ENCODE data around the gene KIAA0319L.

The KIAA0319L gene

GRCh38 chr1:35564037-35564883 is 7.1 kb upstream of the KIAA0319L start:
- DNase-seq (ENCODE audit: low read depth in 1 of 2, low spot score in 1 of 2) = peak; percentile 57 to 73

GRCh38 chr1:35563166-35563565 is 6.0 kb upstream of the KIAA0319L start:
- DNase-seq (ENCODE audit: low read depth in 1 of 2, low spot score in 1 of 2) = no peak

GRCh38 chr1:35561972-35562680 is 4.9 kb upstream of the KIAA0319L start:
- no peak for DNase-seq (ENCODE audit: low read depth in 1 of 2, low spot score in 1 of 2)

GRCh38 chr1:35561297-35561971 is 4.2 kb upstream of the KIAA0319L start:
- no peak for DNase-seq (ENCODE audit: low read depth in 1 of 2, low spot score in 1 of 2)

- no peak for DNase-seq (ENCODE audit: low read depth in 1 of 2, low spot score in 1 of 2)
These were observed 3.3 kb upstream of the KIAA0319L start for GRCh38 chr1:35560256-35561225.

GRCh38 chr1:35559317-35559944 is 2.2 kb upstream of the KIAA0319L start:
- DNase-seq (ENCODE audit: low read depth in 1 of 2, low spot score in 1 of 2) = no peak

GRCh38 chr1:35558374-35559316 is 1.4 kb upstream of the KIAA0319L start:
- no peak for DNase-seq (ENCODE audit: low read depth in 1 of 2, low spot score in 1 of 2)

- DNase-seq (ENCODE audit: low read depth in 1 of 2, low spot score in 1 of 2) = peak; percentile 95 to 96
These were observed 589 bp upstream of the KIAA0319L start, which contains the start of gene NCDN for GRCh38 chr1:35557611-35558373. Gene NCDN (plus strand): TSS chr1:35557799. CDS start chr1:35558191, 392 bp downstream.

- no peak for DNase-seq (ENCODE audit: low read depth in 1 of 2, low spot score in 1 of 2)
These were observed 602 bp downstream of the KIAA0319L start for GRCh38 chr1:35556484-35557117.

GRCh38 chr1:35555601-35556477 is 1.4 kb downstream of the KIAA0319L start:
- no peak for DNase-seq (ENCODE audit: low read depth in 1 of 2, low spot score in 1 of 2)

- no peak for DNase-seq (ENCODE audit: low read depth in 1 of 2, low spot score in 1 of 2)
These were observed 2.0 kb downstream of the KIAA0319L start for GRCh38 chr1:35555212-35555584.

- no peak for DNase-seq (ENCODE audit: low read depth in 1 of 2, low spot score in 1 of 2)
These were observed 2.7 kb downstream of the KIAA0319L start for GRCh38 chr1:35554266-35555211.

GRCh38 chr1:35553851-35554250 is 3.4 kb downstream of the KIAA0319L start:
- no peak for DNase-seq (ENCODE audit: low read depth in 1 of 2, low spot score in 1 of 2)

- no peak for DNase-seq (ENCODE audit: low read depth in 1 of 2, low spot score in 1 of 2)
These were observed 10.6 kb downstream of the KIAA0319L start for GRCh38 chr1:35546614-35547013.

GRCh38 chr1:35544976-35545375 is 12.2 kb downstream of the KIAA0319L start:
- DNase-seq (ENCODE audit: low read depth in 1 of 2, low spot score in 1 of 2) = no peak

GRCh38 chr1:35539824-35540261 is 17.4 kb downstream of the KIAA0319L start:
- DNase-seq (ENCODE audit: low read depth in 1 of 2, low spot score in 1 of 2) = no peak

All from activated CD4-positive, alpha-beta T cell treated with anti-CD3 and anti-CD28 coated beads, Interleukin-2, amount 50 U/mL, for 24 hours (primary cell).